ENCODE data around the gene IGF2BP3. TPM values are rescaled to one million over a fixed set of nuclear protein-coding genes. Genes with fewer than 3 reads are reported as not detected.

IGF2BP3 gene
- total RNA-seq, 3 donors from 2014 or later (not counting 1 experiment from before 2014, with no cell fraction given), result 1.4 to 2.9 TPM; not detected in 1

DNA sequence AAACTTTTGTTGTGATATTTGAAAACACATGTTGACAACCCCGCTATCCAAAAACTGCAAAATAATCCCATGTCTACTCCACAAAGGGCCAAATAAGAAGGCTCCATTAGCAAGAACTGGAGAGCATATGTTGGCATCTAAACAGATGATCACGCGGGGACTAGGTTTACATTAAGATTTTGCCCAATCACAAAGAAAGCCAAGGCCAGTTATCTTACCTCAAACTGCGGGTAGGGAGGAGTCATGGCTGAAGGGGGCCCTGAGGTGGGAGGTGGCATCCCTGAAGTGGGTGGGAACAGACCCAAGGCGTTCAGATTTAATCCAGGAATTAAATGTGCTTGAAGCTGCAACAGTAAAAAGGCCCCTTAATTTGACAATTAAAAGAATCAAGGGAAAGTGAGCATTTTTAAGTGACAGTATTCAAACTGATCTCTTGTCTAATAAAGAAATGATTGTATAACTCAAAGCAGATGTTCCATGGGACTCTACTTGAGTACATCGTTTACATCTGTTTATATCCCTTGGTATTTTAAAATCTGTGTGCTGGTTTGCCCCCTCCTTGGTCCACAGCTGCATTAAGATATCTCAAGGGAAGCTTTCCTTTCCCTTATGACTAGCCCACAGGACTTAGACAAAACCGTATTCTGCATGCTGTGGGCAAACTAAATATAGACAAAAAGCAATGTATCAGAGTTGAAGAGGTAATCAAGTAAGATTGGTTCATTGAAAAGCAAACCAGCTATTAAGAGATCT lies 128.3 kb downstream of the IGF2BP3 start:
- Mint-ChIP-seq H3K27ac (no peak overlapping the region), H3K4me3 (no peak overlapping the region), H3K27me3 (ENCODE audit: low read depth in 2 of 2) (peaks cover 7 to 13% of the 10 kb centered on the region in 2 donors), H3K4me1 (peaks cover 11 to 21% of the 10 kb centered on the region in 2 donors), H3K36me3 (no peaks in the 10 kb centered on the region), H3K9me3 (no peaks in the 10 kb centered on the region)
- Histone ChIP-seq H3K27ac (ENCODE audit: low read length) (no peak overlapping the region), H3K4me3 (ENCODE audit: low read length) (no peak overlapping the region), H3K36me3 (ENCODE audit: control insufficient read depth, insufficient read depth, low read length) (no peaks in the 10 kb centered on the region), H3K4me1 (ENCODE audit: control insufficient read depth, insufficient read depth, low read length) (peaks cover 6% of the 10 kb centered on the region), H3K27me3 (ENCODE audit: control insufficient read depth, insufficient read depth, low read length) (no peaks in the 10 kb centered on the region), H3K9me3 (ENCODE audit: control insufficient read depth, insufficient read depth, low read length) (no peaks in the 10 kb centered on the region)
- intact Hi-C loops (cut with micrococcal nuclease), result no loop called here
- ATAC-seq (no peak), DNase-seq (no peak)
- TF ChIP-seq, protein P1, sequence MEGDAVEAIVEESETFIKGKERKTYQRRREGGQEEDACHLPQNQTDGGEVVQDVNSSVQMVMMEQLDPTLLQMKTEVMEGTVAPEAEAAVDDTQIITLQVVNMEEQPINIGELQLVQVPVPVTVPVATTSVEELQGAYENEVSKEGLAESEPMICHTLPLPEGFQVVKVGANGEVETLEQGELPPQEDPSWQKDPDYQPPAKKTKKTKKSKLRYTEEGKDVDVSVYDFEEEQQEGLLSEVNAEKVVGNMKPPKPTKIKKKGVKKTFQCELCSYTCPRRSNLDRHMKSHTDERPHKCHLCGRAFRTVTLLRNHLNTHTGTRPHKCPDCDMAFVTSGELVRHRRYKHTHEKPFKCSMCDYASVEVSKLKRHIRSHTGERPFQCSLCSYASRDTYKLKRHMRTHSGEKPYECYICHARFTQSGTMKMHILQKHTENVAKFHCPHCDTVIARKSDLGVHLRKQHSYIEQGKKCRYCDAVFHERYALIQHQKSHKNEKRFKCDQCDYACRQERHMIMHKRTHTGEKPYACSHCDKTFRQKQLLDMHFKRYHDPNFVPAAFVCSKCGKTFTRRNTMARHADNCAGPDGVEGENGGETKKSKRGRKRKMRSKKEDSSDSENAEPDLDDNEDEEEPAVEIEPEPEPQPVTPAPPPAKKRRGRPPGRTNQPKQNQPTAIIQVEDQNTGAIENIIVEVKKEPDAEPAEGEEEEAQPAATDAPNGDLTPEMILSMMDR (IDR thresholded peaks at IDR 0.05), result no peak
- WGBS (ENCODE audit: insufficient coverage), result 84% methylated on average over 7 of the region's 7 CpGs

DNA sequence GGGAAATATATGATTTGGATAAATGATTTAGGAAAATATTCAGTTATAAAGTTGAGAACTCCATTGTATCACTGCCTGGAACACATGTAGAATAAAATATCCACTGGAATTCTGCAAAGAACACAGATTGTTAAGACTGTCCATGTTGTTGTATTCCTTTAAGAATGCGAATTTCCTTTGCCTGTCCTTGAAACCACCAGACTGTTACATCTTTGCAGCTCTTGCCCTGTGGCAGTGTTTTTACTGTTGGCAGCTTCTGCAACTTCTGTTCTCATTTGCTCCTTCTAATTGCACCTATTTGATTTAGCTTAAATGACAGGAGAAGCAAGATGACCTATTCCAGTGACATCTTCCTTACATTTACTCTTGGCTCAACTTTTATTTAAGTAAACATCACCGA lies 131.4 kb downstream of the IGF2BP3 start:
- TF ChIP-seq, protein P1 (IDR thresholded peaks at IDR 0.05), result no peak
- no peak overlapping the region for H3K4me3 ChIP-seq (ENCODE audit: low read length)
- Mint-ChIP-seq H3K4me3 (no peak overlapping the region), H3K36me3 (no peaks in the 10 kb centered on the region), H3K9me3 (no peaks in the 10 kb centered on the region), H3K27ac (no peak overlapping the region), H3K27me3 (ENCODE audit: low read depth in 2 of 2) (peaks cover 7 to 18% of the 10 kb centered on the region in 2 donors), H3K4me1 (no peaks in the 10 kb centered on the region)
- intact Hi-C loops (cut with micrococcal nuclease), result no loop called here
- WGBS (ENCODE audit: insufficient coverage), result 92% methylated on average over 1 of the region's 2 CpGs
- H3K36me3 ChIP-seq (ENCODE audit: control insufficient read depth, insufficient read depth, low read length), result no peaks in the 10 kb centered on the region
- no peak for ATAC-seq
- no peak overlapping the region for H3K27ac ChIP-seq (ENCODE audit: low read length)
- no peaks in the 10 kb centered on the region for H3K9me3 ChIP-seq (ENCODE audit: control insufficient read depth, insufficient read depth, low read length)
- DNase-seq, result no peak
- peaks cover 2% of the 10 kb centered on the region for H3K27me3 ChIP-seq (ENCODE audit: control insufficient read depth, insufficient read depth, low read length)
- no peaks in the 10 kb centered on the region for H3K4me1 ChIP-seq (ENCODE audit: control insufficient read depth, insufficient read depth, low read length)

DNA sequence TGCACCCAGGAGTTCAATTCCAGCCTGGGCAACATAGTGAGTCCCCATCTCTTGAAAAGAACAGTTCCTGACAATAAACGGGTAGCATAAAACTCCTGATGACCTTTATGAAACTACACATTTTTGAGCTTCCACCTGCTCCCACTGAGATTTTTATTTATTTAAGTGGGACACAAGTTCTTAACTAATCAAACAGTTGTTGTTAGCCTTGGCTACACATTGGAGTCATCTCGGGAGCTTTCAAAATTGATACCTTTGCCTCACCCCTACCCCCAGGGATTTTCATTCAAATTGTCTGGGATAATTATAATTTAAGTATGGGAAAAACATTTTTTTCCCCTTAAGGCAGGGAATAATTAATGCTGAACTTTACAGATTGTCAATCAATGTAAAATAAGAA lies 131.9 kb downstream of the IGF2BP3 start:
- H3K4me3 Mint-ChIP-seq, result no peak overlapping the region
- no peaks in the 10 kb centered on the region for H3K36me3 Mint-ChIP-seq
- ATAC-seq, result no peak
- Histone ChIP-seq H3K9me3 (ENCODE audit: control insufficient read depth, insufficient read depth, low read length) (no peaks in the 10 kb centered on the region), H3K27ac (ENCODE audit: low read length) (no peak overlapping the region), H3K36me3 (ENCODE audit: control insufficient read depth, insufficient read depth, low read length) (no peaks in the 10 kb centered on the region), H3K27me3 (ENCODE audit: control insufficient read depth, insufficient read depth, low read length) (peaks cover 2% of the 10 kb centered on the region), H3K4me1 (ENCODE audit: control insufficient read depth, insufficient read depth, low read length) (no peaks in the 10 kb centered on the region), H3K4me3 (ENCODE audit: low read length) (no peak overlapping the region)
- DNase-seq, result no peak
- no peak overlapping the region for H3K27ac Mint-ChIP-seq
- WGBS (ENCODE audit: insufficient coverage), result 100% methylated on average over 1 of the region's 2 CpGs
- no peaks in the 10 kb centered on the region for H3K9me3 Mint-ChIP-seq
- TF ChIP-seq, protein P1 (IDR thresholded peaks at IDR 0.05), result no peak
- H3K27me3 Mint-ChIP-seq (ENCODE audit: low read depth in 2 of 2), result peaks cover 7 to 18% of the 10 kb centered on the region in 2 donors
- intact Hi-C loops (cut with micrococcal nuclease), result no loop called here
- no peaks in the 10 kb centered on the region for H3K4me1 Mint-ChIP-seq

DNA sequence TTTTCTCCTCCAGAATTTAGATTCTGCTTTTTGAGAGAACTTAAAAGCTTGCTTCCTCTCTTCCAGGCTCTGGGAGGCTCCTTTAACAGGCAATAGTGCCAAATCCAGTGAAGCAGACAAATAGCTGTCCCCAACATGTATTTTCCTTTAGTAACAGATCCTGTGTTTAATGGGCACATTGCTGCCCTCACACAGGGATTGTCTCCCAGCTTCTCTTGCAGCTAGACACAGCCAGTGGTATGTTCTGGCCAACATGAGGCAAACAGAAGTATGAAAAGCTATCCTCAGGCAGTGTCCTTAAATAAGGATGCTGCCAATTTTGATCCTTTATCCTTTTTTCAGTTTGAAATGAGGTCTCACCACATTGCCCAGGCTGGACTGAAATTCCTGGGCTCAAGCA lies 132.9 kb downstream of the IGF2BP3 start:
- H3K27ac Mint-ChIP-seq, result no peak overlapping the region
- Histone ChIP-seq H3K36me3 (ENCODE audit: control insufficient read depth, insufficient read depth, low read length) (no peaks in the 10 kb centered on the region), H3K4me1 (ENCODE audit: control insufficient read depth, insufficient read depth, low read length) (no peaks in the 10 kb centered on the region), H3K9me3 (ENCODE audit: control insufficient read depth, insufficient read depth, low read length) (no peaks in the 10 kb centered on the region), H3K27ac (ENCODE audit: low read length) (no peak overlapping the region), H3K27me3 (ENCODE audit: control insufficient read depth, insufficient read depth, low read length) (peaks cover 2% of the 10 kb centered on the region), H3K4me3 (ENCODE audit: low read length) (no peak overlapping the region)
- ATAC-seq (no peak), DNase-seq (no peak)
- no peaks in the 10 kb centered on the region for H3K4me1 Mint-ChIP-seq
- H3K9me3 Mint-ChIP-seq, result no peaks in the 10 kb centered on the region
- H3K4me3 Mint-ChIP-seq, result no peak overlapping the region
- H3K27me3 Mint-ChIP-seq (ENCODE audit: low read depth in 2 of 2), result peaks cover 7 to 18% of the 10 kb centered on the region in 2 donors
- TF ChIP-seq, protein P1 (IDR thresholded peaks at IDR 0.05), result no peak
- intact Hi-C loops (cut with micrococcal nuclease), result no loop called here
- no peaks in the 10 kb centered on the region for H3K36me3 Mint-ChIP-seq
